Measurements from ENCODE around the gene NFX1. TPM values are rescaled to one million over a fixed set of nuclear protein-coding genes. Genes with fewer than 3 reads are reported as not detected.

The NFX1 gene
- total RNA-seq, 1 experiment from 2014 or later = 28.2 TPM

DNA sequence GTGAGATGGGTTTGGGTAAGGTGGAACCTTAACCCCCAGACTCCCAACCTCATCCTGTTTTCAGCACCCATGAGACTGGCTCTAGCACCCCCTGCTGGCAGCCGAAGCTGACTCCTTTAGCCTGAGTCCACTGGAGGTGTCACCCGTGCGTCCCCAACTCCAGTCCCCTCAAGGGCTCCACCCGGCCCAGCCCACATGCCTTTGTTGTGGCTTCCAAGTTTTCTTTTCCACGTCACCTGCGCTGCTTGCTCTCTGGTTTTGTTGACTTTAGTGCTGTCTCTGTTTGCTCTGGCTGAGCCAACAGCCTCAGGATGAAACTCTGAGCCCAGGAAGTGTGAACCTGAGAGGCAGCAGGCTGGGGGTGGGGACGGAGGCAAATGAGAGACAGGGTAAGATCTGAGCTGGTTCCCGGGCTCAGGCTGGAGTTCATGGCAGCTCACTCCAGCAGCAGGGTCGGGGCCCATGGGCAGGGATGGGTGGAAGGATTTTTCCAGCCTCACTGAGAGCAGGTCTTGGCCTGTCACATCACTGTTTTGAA, 125.3 kb downstream of the NFX1 start:
- peak; percentile 27 for DNase-seq (ENCODE audit: low read depth)

- DNase-seq (ENCODE audit: low read depth) = no peak
Measured at GRCh38 chr9:33416996-33417395, 126.7 kb downstream of the NFX1 start.

DNA sequence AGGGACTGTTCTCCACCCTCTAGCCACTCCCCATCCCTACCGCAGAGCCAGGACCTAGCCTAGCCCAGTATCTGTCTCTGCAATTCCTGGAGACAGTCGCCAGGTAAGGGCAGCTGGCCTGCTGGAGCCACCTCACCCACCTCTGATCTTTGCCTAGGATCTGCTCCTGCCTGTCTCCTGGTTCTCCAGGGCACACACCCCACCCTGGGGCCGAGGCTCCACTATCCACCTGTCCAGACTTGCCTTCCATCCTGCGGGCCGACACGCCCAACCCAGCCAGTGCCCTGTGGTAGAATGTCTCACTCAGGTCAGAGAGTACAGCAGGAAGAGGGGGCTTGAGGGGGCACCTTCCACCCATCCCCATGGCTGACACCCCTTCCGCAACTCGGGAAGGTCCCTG, 127.8 kb downstream of the NFX1 start:
- DNase-seq (ENCODE audit: low read depth) = no peak

DNA sequence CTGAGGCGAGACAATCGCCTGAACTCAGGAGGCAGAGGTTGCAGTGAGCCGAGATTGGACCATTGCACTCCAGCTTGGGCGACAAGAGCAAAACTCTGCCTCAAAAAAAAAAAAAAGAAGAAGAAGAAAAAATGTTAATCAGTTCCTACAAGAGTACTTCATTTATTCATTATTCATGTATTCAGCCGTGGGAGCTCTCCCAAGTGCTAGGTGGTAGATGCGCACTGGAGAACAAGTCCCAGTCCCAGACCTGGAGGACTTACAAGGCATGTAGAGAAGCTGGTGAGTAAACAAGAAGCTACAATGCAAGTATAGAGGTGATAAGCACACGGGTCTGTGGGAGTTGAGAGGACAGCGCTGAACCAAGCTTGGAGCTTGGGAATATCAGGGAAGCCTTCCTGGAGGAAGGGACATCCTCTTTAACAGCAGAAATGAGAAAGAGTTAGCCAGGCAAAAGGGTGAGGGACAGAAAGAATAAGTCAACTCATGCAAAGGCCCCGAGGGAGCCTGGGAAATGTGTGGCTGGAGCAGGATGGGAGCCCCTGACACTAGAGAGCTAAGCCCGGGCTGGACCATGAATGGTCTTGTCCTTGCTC, 129.5 kb downstream of the NFX1 start:
- DNase-seq (ENCODE audit: low read depth) = no peak

Small RNAs within 50 kb of the gene (small RNA-seq; reads per million reads assigned to genes)
- not detected for gene RF00019

Other genes starting within 250 kb of the NFX1 start
- gene SMU1, start 213.8 kb upstream of the NFX1 start, total RNA-seq (2014; rRNA removed; shearing (Covaris generic)) = 29.6 and 36.3 TPM in 2 replicates
- gene B4GALT1, start 123.2 kb upstream of the NFX1 start, total RNA-seq (2014; rRNA removed; shearing (Covaris generic)) = 14.5 and 23.6 TPM in 2 replicates
- not detected in 2 replicates for gene SPINK4, start 50.3 kb upstream of the NFX1 start, total RNA-seq (2014; rRNA removed; shearing (Covaris generic))
- gene BAG1, start 25.8 kb upstream of the NFX1 start, total RNA-seq (2014; rRNA removed; shearing (Covaris generic)) = 63.3 and 65.7 TPM in 2 replicates
- gene CHMP5, start 25.5 kb upstream of the NFX1 start, total RNA-seq (2014; rRNA removed; shearing (Covaris generic)) = 86.5 and 87.5 TPM in 2 replicates
- not detected in 2 replicates for gene AQP7, start 112.1 kb downstream of the NFX1 start, total RNA-seq (2014; rRNA removed; shearing (Covaris generic))
- 0.17 and 1.5 TPM in 2 replicates for gene AQP3, start 157.1 kb downstream of the NFX1 start, total RNA-seq (2014; rRNA removed; shearing (Covaris generic))
- gene NOL6, start 183.4 kb downstream of the NFX1 start, total RNA-seq (2014; rRNA removed; shearing (Covaris generic)) = 107 and 110 TPM in 2 replicates
- gene ANKRD18B, start 233.7 kb downstream of the NFX1 start, total RNA-seq (2014; rRNA removed; shearing (Covaris generic)) = 3.7 and 15.0 TPM in 2 replicates